HepG2 (cell line): ENCODE results near the gene STK32A. TPM values are rescaled to one million over a fixed set of nuclear protein-coding genes. Genes with fewer than 3 reads are reported as not detected.

ENCODE experiments used
- ATAC-seq: fragments of 200-7000 bp; cut with Tn5 transposase; 3 replicates; pipeline ENCODE4 v1.9.1; 2020; ENCODE audit warnings: mild to moderate bottlenecking, moderate library complexity
- BruUV-seq: library from RNA; stranded (reverse); fragments of 400-500 nt; replicated peaks from 2 replicates; lab custom pipeline; 2021; lab: Mats Ljungman, UMichigan
- CTCF ChIA-PET: fragments of 300-600 bp; formaldehyde crosslinking; extraction: SDS; loops from one replicate; lab custom pipeline; 2021; ENCODE audit warnings: low total read pairs, inconsistent platforms, low intra/inter-chr PET ratio; lab: Yijun Ruan, JAX
- POLR2A ChIA-PET: fragments of 350-600 bp; sonication (Branson Sonifier 250); formaldehyde crosslinking; loops from one replicate; lab custom pipeline; 2020; ENCODE audit warnings: antibody characterized with exemption, inconsistent platforms; lab: Yijun Ruan, JAX
- DNase-seq: peaks from one replicate; pipeline ENCODE4 v3.0.0-alpha.2; 2015; ENCODE audit warnings: low spot score
- FAIRE-seq: peaks from 3 replicates; lab custom pipeline; 2011; peaks lifted over from hg19 to GRCh38; lab: Jason Lieb, UNC
- H2AFZ ChIP-seq: one replicate; pipeline ENCODE4 v1.6.1; 2011; ENCODE audit warnings: low read length, inconsistent platforms
- H3K27ac ChIP-seq: fragments of 300-600 bp; 3 replicates; pipeline ENCODE4 v1.8.0; 2011; ENCODE audit warnings: mixed run types, mild to moderate bottlenecking, mixed read lengths, low read length, inconsistent platforms; ENCODE audit not compliant: insufficient read depth; ENCODE audit errors: extremely low read length
- H3K27me3 ChIP-seq, 2 experiments: fragments of 200-600 bp in 1 of 2; 2 replicates in 1 of 2; 3 replicates in 1 of 2; pipeline versions ENCODE4 v1.6.0 to v1.8.0; 2011; ENCODE audit warnings: low read length in 2 of 2, mild to moderate bottlenecking in 2 of 2, moderate library complexity in 2 of 2, inconsistent platforms in 1 of 2; ENCODE audit not compliant: insufficient read depth in 2 of 2, control insufficient read depth in 1 of 2
- H3K36me3 ChIP-seq, 2 experiments: fragments of 200-600 bp in 1 of 2; replicated peaks in 1 of 2; 2 replicates in 1 of 2; 3 replicates in 1 of 2; pipeline versions ENCODE4 v1.5.1 to v1.8.0; 2011; ENCODE audit warnings: low read length in 2 of 2, inconsistent platforms in 1 of 2; ENCODE audit not compliant: insufficient read depth in 2 of 2, control insufficient read depth in 1 of 2
- H3K4me1 ChIP-seq: 2 replicates; pipeline ENCODE4 v1.5.1; 2012; ENCODE audit warnings: low read length, inconsistent platforms; ENCODE audit not compliant: insufficient read depth
- H3K4me2 ChIP-seq: 2 replicates; pipeline ENCODE4 v1.6.0; 2011; ENCODE audit warnings: low read depth, low read length, inconsistent platforms
- H3K4me3 ChIP-seq, 3 experiments: fragments of 200-600 bp in 1 of 3; sonication (generic), shearing (Covaris generic) in 1 of 3; replicated peaks in 1 of 3; 2 replicates each; pipeline ENCODE4 v1.5.1; 2011 to 2016; ENCODE audit warnings: low read length in 3 of 3, inconsistent platforms in 2 of 3, low read depth in 2 of 3, mild to moderate bottlenecking in 2 of 3, control low read depth in 1 of 3, mixed read lengths in 1 of 3; ENCODE audit not compliant: insufficient read depth in 1 of 3
- H3K79me2 ChIP-seq: one replicate; pipeline ENCODE4 v1.6.1; 2011; ENCODE audit warnings: low read length, inconsistent platforms; ENCODE audit not compliant: insufficient read depth
- H3K9ac ChIP-seq: 2 replicates; pipeline ENCODE4 v1.6.0; 2011; ENCODE audit warnings: mild to moderate bottlenecking, low read depth, low read length, inconsistent platforms; ENCODE audit not compliant: insufficient read depth
- H3K9me3 ChIP-seq: 2 replicates; pipeline ENCODE4 v1.5.1; 2012; ENCODE audit warnings: mild to moderate bottlenecking, low read length
- H4K20me1 ChIP-seq: 2 replicates; pipeline ENCODE4 v1.6.0; 2011; ENCODE audit warnings: inconsistent platforms, mild to moderate bottlenecking, low read length, moderate library complexity; ENCODE audit not compliant: insufficient read depth
- MAFF ChIP-seq: IDR thresholded peaks from 2 replicates; pipeline ENCODE4 v1.6.1; 2011; ENCODE audit warnings: low read depth, low read length, improper control_type of control experiment
- MAFK ChIP-seq, 2 experiments: IDR thresholded peaks in 1 of 2; conservative IDR thresholded peaks in 1 of 2; 2 replicates each; pipeline ENCODE4 v1.6.1; 2011; ENCODE audit warnings: improper control_type of control experiment in 2 of 2, low read length in 2 of 2
- NR2C2 ChIP-seq: sonication (generic); formaldehyde crosslinking; IDR thresholded peaks from 2 replicates; pipeline ENCODE4 v1.4.0; 2020; ENCODE audit warnings: missing genetic modification reagents, mild to moderate bottlenecking, moderate library complexity, borderline replicate concordance
- ZFAT ChIP-seq: sonication (generic); formaldehyde crosslinking; conservative IDR thresholded peaks from 2 replicates; pipeline ENCODE4 v1.8.1; 2023; ENCODE audit warnings: missing genetic modification reagents, inconsistent platforms
- ZNF709 ChIP-seq: sonication (generic); formaldehyde crosslinking; IDR thresholded peaks from 2 replicates; pipeline ENCODE4 v1.5.0; 2020; ENCODE audit warnings: mild to moderate bottlenecking, missing genetic modification reagents
- WGBS: methylation state at CpG from one replicate; pipeline ENCODE4 v1.1.6; 2017; ENCODE audit warnings: low lambda C conversion rate; 5-methylcytosine and 5-hydroxymethylcytosine counted together
- in situ Hi-C: cut with HindIII; loops from 2 replicates; pipeline ENCODE4 v1.10.0; 2017; ENCODE audit warnings: low pct_unique_long_range_greater_than_20kb; ENCODE audit not compliant: extremely low pct_ligation_motif_present
- intact Hi-C: fragments of 100-400 bp; cut with micrococcal nuclease; formaldehyde crosslinking; loops from one replicate; pipeline ENCODE4 v1.10.0; 2022; ENCODE audit not compliant: unreplicated experiment
- polyA plus RNA-seq, 8 experiments: library from polyadenylated mRNA; depleted of rRNA in 3 of 8; stranded (reverse) in 7 of 8; unstranded in 1 of 8; fragments of >200 nt; fragmentation: Illumina TruSeq in 4 of 8; extraction: Trizol in 4 of 8; gene quantifications; 2 replicates each; pipeline versions ENCODE4 v1.2.1 to v1.2.3, GENCODE V29; 2011 to 2016; ENCODE audit warnings: low read depth in 4 of 8, missing spikeins in 1 of 8, mixed read lengths in 1 of 8; ENCODE audit not compliant: insufficient read depth in 1 of 8
- total RNA-seq, 5 experiments: library from RNA; depleted of rRNA; stranded (reverse); fragments of >200 nt; fragmentation: Illumina TruSeq; extraction: Trizol; gene quantifications; 2 replicates each; pipeline ENCODE4 v1.2.3, GENCODE V29; 2016; ENCODE audit warnings: low read depth in 1 of 5

Gene STK32A
- total and polyA plus RNA-seq, 2 of the 13 experiments (the other 11 are each of a cell fraction or from before 2014, with no cell fraction given): not detected

DNA sequence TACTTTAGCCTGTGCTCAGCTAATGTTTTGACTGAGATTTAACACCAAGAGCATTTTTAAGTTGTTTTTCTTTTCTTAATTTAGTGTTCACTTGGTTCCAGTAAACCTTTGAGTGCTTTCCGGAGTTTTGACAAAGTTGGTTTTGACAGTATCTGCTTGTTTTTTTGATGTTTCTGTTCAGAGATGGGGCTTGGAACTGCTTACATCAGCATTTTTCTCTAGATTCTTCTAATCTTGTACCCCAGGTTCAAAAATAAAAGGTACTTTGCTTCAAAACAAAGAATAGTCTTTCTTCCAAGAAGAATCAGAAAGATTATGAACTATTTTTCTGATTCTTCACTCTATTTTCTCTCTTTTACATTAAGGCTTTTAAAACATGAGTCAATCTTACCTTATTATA lies 142.9 kb downstream of the STK32A start:
- POLR2A ChIA-PET: no interaction called here
- no TSS peak for BruUV-seq

DNA sequence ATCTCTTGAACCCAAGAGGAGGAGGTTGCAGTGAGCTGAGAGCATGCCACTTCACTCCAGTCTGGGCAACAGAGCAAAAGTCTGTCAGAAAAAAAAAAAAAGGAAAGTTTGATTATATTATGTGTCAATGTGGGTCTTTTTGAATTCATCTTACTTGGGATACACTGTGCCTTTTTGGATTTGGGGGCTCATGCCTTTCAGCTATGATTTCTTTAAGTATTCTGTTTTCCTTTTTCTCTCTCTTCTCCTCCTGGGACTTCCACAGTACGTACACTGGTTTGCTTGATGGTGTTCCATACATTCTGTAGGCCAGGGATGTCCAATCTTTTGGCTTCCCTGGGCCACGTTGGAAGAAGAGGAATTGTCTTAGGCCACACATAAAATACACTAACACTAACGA lies 146.7 kb downstream of the STK32A start:
- no peak overlapping the region for H3K27ac ChIP-seq
- POLR2A ChIA-PET: no interaction called here
- intact Hi-C loops: no loop called here
- CTCF ChIA-PET: no interaction called here
- H3K79me2 ChIP-seq: no peaks in the 10 kb centered on the region
- WGBS: 3% methylated on average over 3 of the region's 3 CpGs
- no peak overlapping the region for H3K9ac ChIP-seq
- no peaks in the 10 kb centered on the region for H3K36me3 ChIP-seq
- in situ Hi-C loops: no loop called here
- H2AFZ ChIP-seq: no peak overlapping the region
- no TSS peak for BruUV-seq
- DNase-seq (no peak), FAIRE-seq (no peak), ATAC-seq (no peak)
- H3K4me1 ChIP-seq: no peaks in the 10 kb centered on the region
- no peaks in the 10 kb centered on the region for H4K20me1 ChIP-seq
- H3K27me3 ChIP-seq: no peaks in the 10 kb centered on the region; a peak in 1 of 5 replicates
- no peak overlapping the region for H3K4me2 ChIP-seq
- no peaks in the 10 kb centered on the region for H3K9me3 ChIP-seq
- TF ChIP-seq ZFAT: no peak
- peak; percentile 65; the same call in 1 of the 2 replicates for TF ChIP-seq ZNF709 (CRISPR knock-in tag)
- H3K4me3 ChIP-seq: no peak overlapping the region

More for the DNA sequence above, 142.9 kb downstream of the STK32A start:
- no peaks in the 10 kb centered on the region for H4K20me1 ChIP-seq
- no peak for FAIRE-seq
- H2AFZ ChIP-seq: no peak overlapping the region
- H3K4me3 ChIP-seq: no peak overlapping the region
- H3K27ac ChIP-seq: no peak overlapping the region
- in situ Hi-C loops: no loop called here
- no peaks in the 10 kb centered on the region for H3K4me1 ChIP-seq
- no peak overlapping the region for H3K4me2 ChIP-seq
- no peaks in the 10 kb centered on the region for H3K9me3 ChIP-seq
- no peak for DNase-seq
- TF ChIP-seq MAFK (conservative IDR thresholded peaks at IDR 0.05 in 1 of 2, IDR thresholded peaks at IDR 0.05 in 1 of 2; ENCODE audit: low read length in 2 of 2) (peak; percentile 92 to 97), MAFF (peak; percentile 95), NR2C2 (CRISPR knock-in tag) (no peak)
- TF ChIP-seq, all 625 proteins: peak for 2
- ATAC-seq: no peak
- H3K9ac ChIP-seq: no peak overlapping the region
- intact Hi-C loops: no loop called here
- no peaks in the 10 kb centered on the region for H3K27me3 ChIP-seq
- no peaks in the 10 kb centered on the region for H3K79me2 ChIP-seq
- 48% methylated on average over 1 of the region's 1 CpG for WGBS
- CTCF ChIA-PET: no interaction called here
- no peaks in the 10 kb centered on the region for H3K36me3 ChIP-seq
